GM19455 (cell line): ENCODE measurements around the gene ARTN.

Experiments used
- ATAC-seq: cut with Tn5 transposase; IDR thresholded peaks from one replicate; pipeline ENCODE4 v1.9.1; 2021; ENCODE audit not compliant: unreplicated experiment

The ARTN gene, protein sequence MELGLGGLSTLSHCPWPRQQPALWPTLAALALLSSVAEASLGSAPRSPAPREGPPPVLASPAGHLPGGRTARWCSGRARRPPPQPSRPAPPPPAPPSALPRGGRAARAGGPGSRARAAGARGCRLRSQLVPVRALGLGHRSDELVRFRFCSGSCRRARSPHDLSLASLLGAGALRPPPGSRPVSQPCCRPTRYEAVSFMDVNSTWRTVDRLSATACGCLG

DNA sequence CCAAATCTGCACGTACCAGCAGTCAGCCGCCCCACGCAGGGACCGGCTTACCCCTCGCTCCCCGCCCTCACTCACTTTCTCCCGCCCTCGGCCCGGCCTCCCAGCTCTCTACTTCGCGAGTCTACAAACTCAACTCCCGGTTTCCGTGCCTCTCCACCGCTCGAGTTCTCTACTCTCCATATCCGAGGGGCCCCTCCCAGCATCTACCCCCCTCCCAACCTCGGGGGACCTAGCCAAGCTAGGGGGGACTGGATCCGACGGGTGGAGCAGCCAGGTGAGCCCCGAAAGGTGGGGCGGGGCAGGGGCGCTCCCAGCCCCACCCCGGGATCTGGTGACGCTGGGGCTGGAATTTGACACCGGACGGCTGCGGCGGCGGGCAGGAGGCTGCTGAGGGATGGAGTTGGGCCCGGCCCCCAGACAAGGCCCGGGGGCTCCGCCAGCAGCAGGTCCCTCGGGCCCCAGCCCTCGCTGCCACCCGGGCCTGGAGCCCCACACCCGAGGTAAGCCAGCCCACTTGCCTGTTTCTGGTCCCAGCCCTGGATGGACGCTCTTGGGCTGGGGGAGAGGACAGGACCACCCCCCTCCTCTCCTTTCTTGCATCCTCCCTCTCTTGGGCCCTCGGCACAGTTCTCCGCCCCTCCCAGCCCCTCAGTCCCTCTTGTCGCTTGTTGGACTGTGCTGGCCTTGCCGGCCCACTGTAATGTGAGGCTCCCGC lies at the start of gene ARTN:
ARTN (plus strand) TSS at position 416 of the 715 bp plus-strand sequence. CDS start 1,856 bp downstream, outside the sequence.
- ATAC-seq = no peak

DNA sequence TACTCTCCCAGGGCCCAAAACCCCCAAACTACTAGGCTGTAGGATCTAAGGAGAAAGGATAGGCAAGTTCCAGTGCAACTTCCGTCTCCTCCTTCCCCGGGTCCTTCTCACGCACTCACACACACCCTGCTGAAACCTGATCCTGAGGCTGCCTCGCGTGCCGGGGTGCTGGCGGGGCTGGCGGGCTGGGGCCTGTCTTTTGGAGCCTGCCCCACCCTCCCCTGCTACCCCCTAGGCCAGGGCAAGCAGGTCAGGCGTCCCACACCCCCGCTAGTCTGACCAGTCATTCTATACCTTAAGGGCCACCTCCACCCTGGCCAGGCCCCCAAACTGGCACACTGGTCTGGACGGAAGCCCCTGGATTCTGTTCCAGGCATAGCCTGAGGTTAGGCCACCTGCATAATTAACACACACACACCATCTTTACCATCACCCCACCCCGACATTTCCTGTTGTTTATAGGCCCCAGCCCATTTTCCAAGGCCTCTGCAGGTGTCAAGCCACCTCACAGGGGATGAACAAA lies 48.3 kb upstream of the ARTN start:
- ATAC-seq = no peak

DNA sequence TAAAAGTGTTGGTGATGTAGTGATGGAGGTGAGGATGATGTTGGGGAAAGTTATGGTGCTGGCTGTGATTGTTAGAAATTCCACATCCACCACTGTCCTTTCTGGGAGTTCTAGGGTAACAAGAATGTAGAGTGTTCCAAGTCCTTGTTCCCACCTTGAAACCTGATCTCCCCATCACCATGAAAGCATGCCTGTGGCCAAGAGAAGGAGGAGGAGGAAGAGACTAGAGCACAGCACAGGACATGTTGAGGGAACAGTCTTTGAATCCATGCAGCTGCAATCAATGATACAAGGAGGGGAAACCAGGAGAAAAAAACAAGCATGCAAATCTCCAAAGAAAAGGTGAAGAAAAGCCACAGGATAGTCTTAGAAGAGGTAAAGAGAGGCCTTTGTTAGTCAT lies 45.9 kb upstream of the ARTN start:
- no peak for ATAC-seq

DNA sequence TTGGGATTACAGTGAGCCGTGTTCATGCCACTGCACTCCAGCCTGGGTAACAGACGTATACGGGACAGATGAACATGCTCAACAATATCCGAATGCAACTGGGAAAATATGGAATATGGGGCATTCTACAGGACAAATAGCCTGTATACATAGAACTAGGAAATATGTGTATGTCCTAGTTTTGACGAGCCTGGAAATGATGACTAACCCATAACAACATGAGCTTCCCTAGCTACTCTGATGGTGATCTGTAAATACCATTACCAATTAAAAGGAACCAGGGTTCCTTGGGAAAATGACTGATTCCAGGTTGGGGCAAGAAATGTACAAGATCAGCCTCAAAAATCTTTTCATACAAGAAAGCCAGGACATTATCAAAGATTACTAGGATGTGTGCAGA lies 42.8 kb upstream of the ARTN start:
- no peak for ATAC-seq

DNA sequence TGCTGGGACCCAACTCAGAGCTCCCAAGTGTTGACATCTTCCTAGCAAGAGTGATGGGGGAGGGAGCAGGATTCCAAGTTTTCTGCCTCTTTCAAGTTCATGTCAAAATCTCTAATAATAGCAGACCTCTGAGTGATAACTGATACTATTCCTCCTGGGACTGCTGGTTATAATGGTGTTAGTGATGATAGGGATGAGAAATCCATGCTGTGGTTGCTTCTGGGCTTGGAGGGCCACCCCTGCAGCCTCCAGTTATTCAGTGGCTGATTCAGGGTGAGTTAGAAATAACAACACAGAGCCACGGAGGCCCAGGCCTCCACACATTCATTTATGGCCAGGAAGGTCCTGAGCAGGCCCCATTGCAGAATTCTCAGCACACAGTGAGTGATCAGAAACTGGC lies 40.6 kb upstream of the ARTN start:
- no peak for ATAC-seq

DNA sequence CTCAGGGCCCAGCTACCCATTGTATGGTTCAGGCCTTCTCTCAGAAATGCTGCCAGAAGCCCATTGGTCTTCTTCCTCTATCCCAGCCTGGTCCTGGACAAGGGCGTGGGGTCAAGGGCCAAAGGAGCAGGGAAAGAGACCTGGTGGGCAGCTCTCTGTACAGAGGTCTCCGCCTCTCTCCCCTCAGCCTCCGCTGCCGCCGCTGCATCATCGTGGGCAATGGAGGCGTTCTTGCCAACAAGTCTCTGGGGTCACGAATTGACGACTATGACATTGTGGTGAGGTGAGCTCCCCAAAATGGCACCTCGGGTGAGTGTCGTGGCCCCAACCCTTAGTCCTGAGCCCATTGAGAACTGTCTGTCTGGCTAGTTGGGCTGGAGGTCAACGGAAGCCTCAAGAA lies 34.6 kb upstream of the ARTN start:
- no peak for ATAC-seq

DNA sequence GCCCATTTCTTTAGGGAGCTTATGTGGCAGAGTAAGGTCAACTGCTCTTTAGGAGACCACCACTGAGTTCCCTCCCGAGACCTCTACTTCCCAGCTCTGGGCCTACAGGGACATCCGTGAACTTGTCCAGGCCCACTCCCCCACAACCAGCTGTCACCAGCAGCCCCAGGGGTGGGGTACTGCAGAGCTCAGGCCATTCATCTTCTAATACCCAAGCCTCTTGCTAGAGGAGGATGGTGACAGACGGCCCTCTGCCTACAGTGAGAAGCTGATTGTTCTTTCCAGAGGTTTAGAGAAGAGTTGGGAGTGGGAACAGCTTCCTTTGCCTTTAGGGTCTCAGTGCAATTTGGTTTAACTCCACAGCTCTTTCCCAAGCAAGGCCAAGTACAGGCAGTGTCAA lies 33.2 kb upstream of the ARTN start:
- ATAC-seq = no peak

DNA sequence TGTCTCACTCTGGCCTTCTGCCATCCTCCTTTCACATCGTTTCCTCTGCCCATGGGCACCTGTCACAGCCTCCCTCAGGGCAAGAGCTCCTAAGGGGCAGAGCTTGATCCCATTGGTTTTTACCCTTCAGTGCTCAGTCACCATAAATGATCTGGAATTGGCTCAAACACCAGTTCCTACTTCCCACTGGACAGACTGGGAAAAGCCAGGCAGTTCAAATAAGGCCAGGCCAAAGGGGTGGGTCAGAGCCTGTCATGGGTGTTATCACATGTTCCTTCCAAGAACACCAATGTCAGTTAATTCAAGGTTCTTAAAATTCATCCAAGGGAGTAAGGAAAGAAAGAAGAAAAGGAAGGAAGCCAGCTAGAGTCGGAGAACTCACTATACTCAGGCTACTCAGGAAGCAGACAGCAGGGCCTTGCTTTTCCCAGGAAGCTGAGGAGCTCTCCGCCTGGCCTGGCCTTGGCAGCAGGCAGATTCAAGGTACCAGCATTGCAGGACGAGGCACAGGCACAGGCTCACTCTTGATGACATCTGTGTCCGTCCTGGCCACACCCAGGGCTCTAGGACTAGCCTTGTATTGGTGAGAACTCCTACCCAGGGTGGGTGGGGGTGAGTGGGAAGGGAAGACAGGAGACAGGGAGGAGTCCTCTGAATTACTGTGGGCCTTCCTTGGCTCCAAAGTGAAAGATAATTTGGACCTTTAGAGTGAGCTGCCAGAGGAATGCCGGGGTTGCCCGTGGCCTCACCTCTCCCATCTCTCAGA lies 32.2 kb upstream of the ARTN start:
- ATAC-seq = no peak

DNA sequence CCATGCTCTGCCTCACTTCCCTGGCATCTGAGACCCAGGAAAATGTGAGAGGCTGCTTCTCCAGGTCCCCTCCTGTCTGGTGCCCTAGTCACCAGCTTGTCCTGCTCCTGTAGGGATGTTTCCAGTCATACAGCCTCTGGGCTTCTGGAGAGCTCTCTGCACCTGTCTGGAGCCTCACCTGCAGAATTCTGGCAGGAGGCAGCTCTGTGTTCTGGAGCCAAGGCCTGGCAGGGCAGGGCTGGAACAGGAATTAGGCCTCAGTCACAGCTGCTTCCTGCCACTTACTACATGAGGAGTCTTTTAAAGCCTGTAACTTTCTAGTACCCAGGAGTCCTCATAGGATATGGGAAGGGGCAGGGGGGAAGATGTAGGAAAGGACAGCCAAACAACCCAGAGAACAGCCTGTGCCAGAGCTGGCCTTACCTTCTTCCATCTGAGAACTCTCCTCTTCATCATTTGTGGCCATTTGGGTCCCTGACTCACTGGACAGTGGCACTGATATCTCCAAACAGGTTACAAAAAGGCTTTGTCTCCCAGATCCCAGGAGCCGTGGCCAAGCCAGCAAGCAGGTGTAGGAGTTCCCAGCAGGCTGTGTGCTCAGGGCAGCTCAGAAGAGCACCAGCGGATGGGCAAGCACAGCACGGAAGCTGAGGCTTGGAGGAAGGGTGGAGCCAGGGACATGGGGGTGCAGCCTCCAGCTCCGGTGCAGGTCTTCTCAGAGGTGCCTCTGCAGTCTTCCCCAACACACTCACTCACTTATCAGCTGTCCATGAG lies 31.4 kb upstream of the ARTN start:
- ATAC-seq = no peak

DNA sequence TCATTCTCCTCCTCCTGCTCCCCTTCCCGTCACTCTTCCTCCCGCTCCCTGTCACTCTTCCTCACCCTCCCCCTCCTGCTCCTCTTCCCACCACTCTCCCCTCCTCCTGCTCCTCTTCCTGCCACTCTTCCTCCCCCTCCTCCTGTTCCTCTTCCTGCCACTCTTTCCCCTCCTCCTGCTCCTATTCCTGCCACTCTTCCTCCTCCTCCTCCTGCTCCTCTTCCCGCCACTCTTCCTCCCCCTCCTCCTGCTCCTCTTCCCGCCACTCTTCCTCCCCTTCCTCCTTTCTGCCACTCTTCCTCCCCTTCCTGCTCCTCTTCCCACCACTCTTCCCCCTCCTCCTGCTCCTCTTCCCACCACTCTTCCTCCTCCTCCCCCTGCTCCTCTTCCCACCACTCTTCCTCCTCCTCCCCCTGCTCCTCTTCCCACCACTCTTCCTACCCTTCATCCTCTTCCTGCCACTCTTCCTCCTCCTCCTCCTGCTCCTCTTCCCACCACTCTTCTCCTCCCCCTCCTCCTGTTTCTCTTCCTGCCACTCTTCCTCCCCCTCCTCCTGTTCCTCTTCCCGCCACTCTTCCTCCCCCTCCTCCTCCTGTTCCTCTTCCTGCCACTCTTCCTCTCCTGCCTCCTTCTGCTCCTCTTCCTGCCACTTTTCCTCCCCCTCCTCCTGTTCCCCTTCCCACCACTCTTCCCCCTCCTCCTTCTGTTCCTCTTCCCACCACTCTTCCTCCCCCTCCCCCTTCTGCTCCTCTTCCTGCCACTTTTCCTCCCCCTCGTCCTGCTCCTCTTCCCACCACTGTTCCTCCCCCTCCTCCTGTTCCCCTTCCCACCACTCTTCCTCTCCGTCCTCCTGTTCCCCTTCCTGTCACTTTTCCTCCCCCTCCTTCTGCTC lies 28.7 kb upstream of the ARTN start:
- no peak for ATAC-seq

DNA sequence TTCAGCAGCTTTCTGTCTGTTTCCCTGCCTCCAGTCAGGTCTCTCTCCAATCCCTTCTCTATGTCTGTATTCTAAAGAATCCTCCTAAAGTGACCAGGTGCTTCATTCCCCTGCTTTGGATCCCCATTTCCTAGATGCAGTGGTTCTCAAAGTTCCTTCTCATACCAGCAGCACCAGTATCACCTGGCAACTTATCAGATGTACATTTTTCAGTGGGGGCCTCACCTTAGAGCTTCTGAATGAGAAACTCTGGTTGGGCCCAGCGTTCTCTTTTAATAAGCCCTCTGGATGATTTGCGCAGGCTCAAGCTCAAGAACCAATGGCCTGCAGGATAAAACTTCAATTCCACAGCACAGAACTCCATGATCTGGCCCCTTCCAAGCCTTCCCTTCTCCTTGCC lies 25.4 kb upstream of the ARTN start:
- no peak for ATAC-seq

DNA sequence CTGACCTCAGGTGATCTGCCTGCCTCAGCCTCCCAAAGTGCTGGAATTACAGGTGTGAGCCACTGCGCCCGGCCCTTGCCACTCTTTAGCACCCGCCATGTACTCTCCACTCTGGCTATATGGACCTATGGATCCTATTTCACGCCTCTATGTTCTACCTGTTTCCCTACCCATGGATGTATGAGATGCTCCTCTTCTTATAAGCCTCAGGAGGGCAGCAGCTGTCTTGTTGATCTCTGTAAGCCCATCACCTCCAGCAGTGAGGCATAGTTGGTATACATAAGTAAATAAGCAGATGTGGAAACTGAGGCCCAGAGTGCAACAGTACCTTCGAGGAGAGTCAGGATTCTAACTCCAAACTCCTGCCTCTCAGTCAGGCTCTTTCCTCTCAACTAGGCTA lies 24.7 kb upstream of the ARTN start:
- no peak for ATAC-seq

DNA sequence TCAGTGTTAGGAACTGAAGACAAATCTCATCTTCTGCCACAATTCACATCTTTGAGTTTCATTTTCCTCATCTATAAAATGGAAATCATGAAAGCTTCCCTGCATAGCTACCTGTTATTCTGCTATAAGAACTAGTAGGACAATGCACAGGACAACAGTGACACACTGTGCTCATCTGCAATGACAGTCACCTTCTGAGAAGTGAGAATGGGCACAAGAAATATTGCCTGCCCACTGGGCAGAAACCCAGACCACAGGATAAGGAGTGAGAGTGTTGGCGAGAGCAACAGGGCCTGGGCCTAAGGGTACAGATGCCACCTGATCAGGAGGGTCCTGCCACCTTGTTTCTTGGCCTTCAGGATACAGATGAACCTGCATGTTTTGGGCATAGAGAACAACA lies 23.3 kb upstream of the ARTN start:
- ATAC-seq = no peak

DNA sequence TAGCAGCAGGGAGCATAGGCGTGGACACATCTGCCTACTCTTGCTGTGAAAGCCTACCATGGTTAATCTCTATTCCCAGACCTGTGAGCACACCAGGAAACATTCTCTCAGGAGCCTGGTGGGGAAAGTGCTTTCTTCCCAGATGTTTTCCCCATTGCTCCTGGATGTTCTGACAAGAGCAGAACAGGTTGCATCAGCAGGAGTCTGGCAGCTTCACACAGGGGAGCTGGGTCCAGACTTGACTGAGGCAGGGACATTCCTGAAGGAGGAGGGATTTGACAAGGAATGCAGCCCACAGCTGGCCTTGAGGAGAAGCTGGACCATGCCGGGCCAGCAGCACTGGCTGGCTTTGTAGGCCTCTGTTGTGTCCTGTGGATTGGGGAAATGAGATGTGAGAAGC lies 21.0 kb upstream of the ARTN start:
- ATAC-seq = no peak

DNA sequence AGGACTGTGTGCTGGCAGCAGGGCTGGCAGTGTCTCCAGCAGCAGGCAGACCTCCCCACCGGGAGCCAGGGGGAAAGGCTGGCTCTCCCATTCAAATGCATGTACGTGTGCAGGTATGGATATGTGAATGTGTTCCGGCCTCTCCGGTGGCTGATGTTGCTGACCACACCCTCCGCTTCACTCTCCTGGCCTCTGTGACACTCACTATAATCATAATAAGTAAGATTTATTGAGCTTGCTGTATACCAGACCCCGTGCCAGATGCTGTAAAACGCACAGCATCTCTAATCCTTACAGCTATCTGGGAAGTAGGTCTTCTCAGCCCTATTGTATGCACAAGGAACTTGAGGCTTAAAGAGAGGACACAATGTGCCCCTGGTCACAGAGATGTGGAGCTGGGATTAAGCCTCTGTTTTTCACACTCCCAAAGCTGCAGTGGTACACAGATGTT lies 20.5 kb upstream of the ARTN start:
- ATAC-seq = no peak

DNA sequence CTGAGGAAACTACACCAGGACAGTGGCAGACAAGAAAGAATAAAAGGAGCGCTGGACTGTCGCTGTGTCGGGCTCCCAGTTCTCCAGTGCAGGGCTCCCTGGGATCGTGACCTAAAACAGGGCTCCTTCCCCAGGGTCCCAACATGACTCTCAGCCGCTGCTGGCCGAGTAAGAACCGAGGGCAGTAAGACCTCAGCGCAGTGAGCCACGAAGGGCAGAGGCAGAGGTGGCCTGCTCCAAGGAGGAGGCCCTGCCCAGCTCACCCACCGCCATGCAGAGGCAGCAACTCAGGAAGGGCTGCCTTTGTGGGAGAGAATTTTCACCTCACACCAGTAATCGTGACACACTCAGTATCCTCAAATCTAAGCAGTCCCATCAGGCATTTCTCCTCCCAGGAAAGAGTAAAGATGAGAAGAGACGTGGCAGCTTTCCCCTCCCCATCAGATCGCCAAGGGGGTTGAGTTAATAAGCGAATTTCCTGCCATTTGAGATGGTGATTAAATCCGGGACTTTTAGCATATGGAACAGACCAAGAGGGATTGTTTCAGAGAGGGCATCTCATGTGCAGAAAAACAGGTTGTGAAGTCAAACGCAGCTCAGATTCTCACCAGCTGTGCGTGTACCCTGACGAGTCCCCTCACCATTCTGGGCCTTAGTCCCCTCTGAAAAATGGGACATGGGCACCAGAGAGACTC lies 19.8 kb upstream of the ARTN start:
- no peak for ATAC-seq

DNA sequence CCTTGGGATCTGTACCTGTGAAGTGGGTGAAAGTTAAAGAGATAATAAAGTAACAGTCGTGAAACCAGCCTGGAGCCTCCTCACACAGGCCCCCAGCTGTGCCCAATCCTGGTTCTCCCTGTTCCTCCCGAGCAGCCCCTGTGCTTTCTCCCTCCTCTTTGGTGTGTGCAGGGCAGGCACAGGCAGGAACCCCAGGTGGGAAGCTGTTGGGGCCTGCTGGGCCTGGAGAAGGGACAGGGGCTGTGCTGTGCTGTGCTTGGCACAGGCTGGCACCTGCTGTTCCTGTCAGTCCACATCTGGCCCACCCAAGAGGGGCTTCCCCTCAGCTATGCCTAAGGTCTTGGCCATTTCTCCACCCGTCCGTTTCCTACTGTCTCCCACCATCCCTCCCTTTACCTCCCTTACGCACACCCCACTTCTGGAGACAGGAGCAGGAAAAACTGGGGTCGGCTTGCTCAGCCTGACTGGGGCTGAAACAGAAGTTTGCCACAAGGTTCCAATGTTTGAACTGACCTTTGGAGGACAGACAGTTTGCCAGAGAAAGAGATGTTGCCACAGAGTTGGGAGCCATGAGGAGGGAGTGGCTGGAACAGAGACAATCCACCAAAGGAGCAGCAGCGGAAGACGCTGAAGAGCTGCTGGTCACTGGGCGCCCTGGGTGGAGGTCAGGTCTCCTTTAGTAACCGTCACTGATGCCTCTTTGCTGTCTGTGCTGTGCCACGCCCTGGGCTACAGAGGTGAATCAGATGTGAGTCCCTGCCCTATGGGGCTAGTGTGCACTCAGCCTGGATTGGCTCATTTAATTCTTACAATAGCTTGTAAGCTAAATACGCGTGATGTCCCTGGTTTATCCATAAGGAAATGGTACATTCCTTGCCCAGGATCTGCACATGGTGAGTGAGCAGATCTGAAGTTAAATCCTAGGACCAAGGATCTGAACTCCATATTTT lies 18.8 kb upstream of the ARTN start:
- no peak for ATAC-seq

DNA sequence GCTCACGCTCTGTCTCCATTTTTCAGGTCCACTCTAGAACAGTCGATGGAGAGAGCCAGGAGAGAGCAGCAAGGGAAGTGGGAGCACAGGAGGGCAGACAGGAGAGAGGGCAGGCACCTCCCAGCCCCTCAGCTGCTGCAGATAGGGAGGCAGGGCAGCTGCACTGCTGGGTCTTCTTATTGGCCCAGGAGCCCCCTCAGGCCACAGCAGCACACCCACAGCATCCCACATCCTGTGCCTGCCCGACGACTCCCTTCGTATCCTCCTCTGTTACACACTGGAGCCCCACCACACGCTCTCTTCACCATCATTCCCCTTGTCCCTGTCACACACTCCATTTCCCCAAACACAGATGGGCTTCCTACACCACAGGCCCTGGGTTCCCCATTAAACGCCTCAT lies 13.7 kb upstream of the ARTN start:
- ATAC-seq = no peak
